ENCODE measurements around the gene TLX3. TPM values are rescaled to one million over a fixed set of nuclear protein-coding genes. Genes with fewer than 3 reads are reported as not detected.

The TLX3 gene
- total and polyA plus RNA-seq, 2 donors (not counting 1 experiment from before 2014, with no cell fraction given), result not detected

GRCh38 chr5:171269717-171270116 lies 39.3 kb upstream of the TLX3 start:
- DNase-seq (ENCODE audit: low read depth in 2 of 2), result peak; percentile 36 to 83
- Histone ChIP-seq H3K9me3 (ENCODE audit: control insufficient read depth, insufficient read depth, low read depth, low read length) (no peaks in the 10 kb centered on the region), H3K4me1 (ENCODE audit: control insufficient read depth, extremely low read depth, insufficient read depth, low read length) (peaks cover 4% of the 10 kb centered on the region), H3K27me3 (ENCODE audit: control insufficient read depth, insufficient read depth, low read length) (no peaks in the 10 kb centered on the region), H4K20me1 (ENCODE audit: control insufficient read depth, extremely low read depth, insufficient read depth, low read length) (no peaks in the 10 kb centered on the region), H3K9ac (ENCODE audit: insufficient read depth, low read length) (no peak overlapping the region), H3K4me3 (replicated peaks in 1 of 4; ENCODE audit: control extremely low read depth in 1 of 4, insufficient read depth in 1 of 4, low read depth in 3 of 4, low read length in 4 of 4) (no peak overlapping the region), H3K27ac (ENCODE audit: insufficient read depth, low read length) (no peak overlapping the region), H3K79me2 (ENCODE audit: control insufficient read depth, insufficient read depth, low read length) (no peaks in the 10 kb centered on the region), H3K36me3 (ENCODE audit: control insufficient read depth, insufficient read depth, low read length) (no peaks in the 10 kb centered on the region), H3K4me2 (ENCODE audit: extremely low read depth, insufficient read depth, low read length) (no peak overlapping the region), H2AFZ (ENCODE audit: low read length) (no peak overlapping the region)
- TF ChIP-seq CTCF (conservative IDR thresholded peaks at IDR 0.05 in 1 of 2, IDR thresholded peaks at IDR 0.05 in 1 of 2; ENCODE audit: low read depth in 1 of 2, low read length in 2 of 2) (no peak), EZH2 (IDR thresholded peaks at IDR 0.05; ENCODE audit: low read length, missing control alignments) (no peak)

GRCh38 chr5:171270136-171270535 lies 38.9 kb upstream of the TLX3 start:
- Histone ChIP-seq H3K9ac (ENCODE audit: insufficient read depth, low read length) (no peak overlapping the region), H3K27me3 (ENCODE audit: control insufficient read depth, insufficient read depth, low read length) (no peaks in the 10 kb centered on the region), H3K36me3 (ENCODE audit: control insufficient read depth, insufficient read depth, low read length) (no peaks in the 10 kb centered on the region), H3K27ac (ENCODE audit: insufficient read depth, low read length) (no peak overlapping the region), H3K79me2 (ENCODE audit: control insufficient read depth, insufficient read depth, low read length) (no peaks in the 10 kb centered on the region), H2AFZ (ENCODE audit: low read length) (no peak overlapping the region), H3K4me3 (replicated peaks in 1 of 4; ENCODE audit: control extremely low read depth in 1 of 4, insufficient read depth in 1 of 4, low read depth in 3 of 4, low read length in 4 of 4) (no peak overlapping the region), H3K4me1 (ENCODE audit: control insufficient read depth, extremely low read depth, insufficient read depth, low read length) (peaks cover 4% of the 10 kb centered on the region), H3K4me2 (ENCODE audit: extremely low read depth, insufficient read depth, low read length) (no peak overlapping the region), H3K9me3 (ENCODE audit: control insufficient read depth, insufficient read depth, low read depth, low read length) (no peaks in the 10 kb centered on the region), H4K20me1 (ENCODE audit: control insufficient read depth, extremely low read depth, insufficient read depth, low read length) (no peaks in the 10 kb centered on the region)
- no peak for TF ChIP-seq EZH2 (IDR thresholded peaks at IDR 0.05; ENCODE audit: low read length, missing control alignments)
- TF ChIP-seq CTCF (conservative IDR thresholded peaks at IDR 0.05 in 1 of 2, IDR thresholded peaks at IDR 0.05 in 1 of 2; ENCODE audit: low read depth in 1 of 2, low read length in 2 of 2), result no peak
- DNase-seq (ENCODE audit: low read depth in 2 of 2), result peak in 1 of 2 donors; percentile 44

- Histone ChIP-seq H3K9ac (ENCODE audit: insufficient read depth, low read length) (no peak overlapping the region), H3K27me3 (ENCODE audit: control insufficient read depth, insufficient read depth, low read length) (no peaks in the 10 kb centered on the region), H3K4me2 (ENCODE audit: extremely low read depth, insufficient read depth, low read length) (no peak overlapping the region), H3K4me1 (ENCODE audit: control insufficient read depth, extremely low read depth, insufficient read depth, low read length) (peaks cover 4% of the 10 kb centered on the region), H4K20me1 (ENCODE audit: control insufficient read depth, extremely low read depth, insufficient read depth, low read length) (no peaks in the 10 kb centered on the region), H3K36me3 (ENCODE audit: control insufficient read depth, insufficient read depth, low read length) (no peaks in the 10 kb centered on the region), H3K27ac (ENCODE audit: insufficient read depth, low read length) (no peak overlapping the region), H3K79me2 (ENCODE audit: control insufficient read depth, insufficient read depth, low read length) (no peaks in the 10 kb centered on the region), H3K4me3 (replicated peaks in 1 of 4; ENCODE audit: control extremely low read depth in 1 of 4, insufficient read depth in 1 of 4, low read depth in 3 of 4, low read length in 4 of 4) (no peak overlapping the region), H2AFZ (ENCODE audit: low read length) (no peak overlapping the region), H3K9me3 (ENCODE audit: control insufficient read depth, insufficient read depth, low read depth, low read length) (no peaks in the 10 kb centered on the region)
- no peak for DNase-seq (ENCODE audit: low read depth in 2 of 2)
- TF ChIP-seq CTCF (conservative IDR thresholded peaks at IDR 0.05 in 1 of 2, IDR thresholded peaks at IDR 0.05 in 1 of 2; ENCODE audit: low read depth in 1 of 2, low read length in 2 of 2) (no peak), EZH2 (IDR thresholded peaks at IDR 0.05; ENCODE audit: low read length, missing control alignments) (no peak)
Measured at GRCh38 chr5:171271798-171272197, 37.2 kb upstream of the TLX3 start.

Measured in fibroblast of lung (primary cell).